NCI-H1417 treated with DMSO at 0.1 percent for 48 hours (cell line): ENCODE results near the gene TERF2IP.

Experiments used
- DNase-seq: peaks from one replicate; lab custom pipeline; 2025; lab: John Stamatoyannopoulos, UW

TERF2IP gene, protein sequence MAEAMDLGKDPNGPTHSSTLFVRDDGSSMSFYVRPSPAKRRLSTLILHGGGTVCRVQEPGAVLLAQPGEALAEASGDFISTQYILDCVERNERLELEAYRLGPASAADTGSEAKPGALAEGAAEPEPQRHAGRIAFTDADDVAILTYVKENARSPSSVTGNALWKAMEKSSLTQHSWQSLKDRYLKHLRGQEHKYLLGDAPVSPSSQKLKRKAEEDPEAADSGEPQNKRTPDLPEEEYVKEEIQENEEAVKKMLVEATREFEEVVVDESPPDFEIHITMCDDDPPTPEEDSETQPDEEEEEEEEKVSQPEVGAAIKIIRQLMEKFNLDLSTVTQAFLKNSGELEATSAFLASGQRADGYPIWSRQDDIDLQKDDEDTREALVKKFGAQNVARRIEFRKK

GRCh38 chr16:75647492-75648264 is at the start of gene TERF2IP, which contains the start of gene KARS1:
Gene TERF2IP (plus strand): TSS chr16:75647773. CDS start chr16:75647883, 110 bp downstream.
Gene KARS1 (minus strand): TSS chr16:75647665. CDS start chr16:75647639, 26 bp downstream.
- DNase-seq, result peak; percentile 73

- DNase-seq, result no peak
Measured at GRCh38 chr16:75599452-75600277, 47.9 kb upstream of the TERF2IP start.

DNA sequence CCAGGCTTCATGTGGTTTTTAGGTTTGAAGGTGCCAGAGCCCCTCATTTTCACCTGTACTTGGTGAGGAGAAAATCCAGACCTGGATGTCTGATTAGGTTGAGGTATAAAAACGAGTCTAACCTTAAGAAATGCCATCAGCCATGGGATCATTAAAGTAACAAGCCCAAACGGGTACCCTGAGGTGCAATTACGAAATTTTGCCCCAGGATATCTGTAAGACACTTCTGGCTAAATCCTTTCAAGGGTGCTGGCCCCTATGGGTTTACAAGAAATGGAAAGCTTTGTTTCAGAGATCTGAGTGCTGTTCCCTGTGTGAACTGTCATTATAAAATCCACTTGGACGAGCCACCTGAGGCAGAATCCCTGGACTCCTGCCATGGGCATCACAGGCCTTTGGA is 44.3 kb upstream of the TERF2IP start:
- DNase-seq, result no peak

- no peak for DNase-seq
Measured at GRCh38 chr16:75606507-75606906, 41.1 kb upstream of the TERF2IP start.

- DNase-seq, result no peak
Measured at GRCh38 chr16:75614066-75614897, 33.3 kb upstream of the TERF2IP start.

- no peak for DNase-seq
Measured at GRCh38 chr16:75615619-75616018, 32.0 kb upstream of the TERF2IP start.

- DNase-seq, result no peak
Measured at GRCh38 chr16:75616521-75617010, 31.0 kb upstream of the TERF2IP start.

GRCh38 chr16:75617121-75617520 is 30.5 kb upstream of the TERF2IP start:
- no peak for DNase-seq

- no peak for DNase-seq
Measured at GRCh38 chr16:75618780-75619179, 28.8 kb upstream of the TERF2IP start.

DNA sequence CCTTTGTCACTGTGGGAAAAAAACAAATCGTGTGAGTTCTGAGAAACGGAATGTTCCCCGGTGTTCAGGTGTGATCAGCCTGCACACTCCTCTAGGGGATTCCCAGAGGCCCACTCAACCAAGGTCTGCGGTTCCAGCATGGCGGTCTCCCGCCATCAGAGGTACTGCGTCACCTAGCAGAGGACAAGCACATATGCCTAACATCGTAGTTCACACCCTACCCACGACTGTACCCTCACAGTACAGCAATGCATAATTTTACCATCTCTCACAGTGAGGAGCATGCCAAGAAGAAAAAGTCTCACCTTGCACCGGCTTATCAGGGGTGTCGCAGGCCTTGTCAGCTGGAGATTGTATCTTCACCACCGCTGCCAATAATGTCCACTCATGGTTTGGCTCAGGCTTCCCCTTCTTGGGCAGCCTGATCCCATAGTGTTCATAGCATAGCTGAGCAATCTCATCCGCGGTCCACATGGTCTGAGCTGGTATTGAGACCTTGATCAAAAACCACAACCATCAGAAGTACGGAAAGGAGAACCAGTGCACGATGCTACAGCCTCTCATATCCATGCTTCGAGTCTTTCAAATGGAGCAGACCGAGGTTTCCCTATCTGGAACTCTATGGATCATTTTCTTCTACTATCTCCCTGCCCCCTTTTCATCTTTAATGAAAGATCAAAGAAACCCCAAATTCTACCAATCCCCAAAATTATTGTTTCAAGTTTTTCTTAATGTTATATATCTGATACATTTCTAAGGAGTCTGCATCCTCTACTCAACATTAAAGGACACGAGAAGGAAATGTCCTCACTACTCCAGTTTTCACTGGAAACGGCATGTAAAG is 27.0 kb upstream of the TERF2IP start:
- DNase-seq, result no peak

- no peak for DNase-seq
Measured at GRCh38 chr16:75621170-75621477, 26.4 kb upstream of the TERF2IP start.

- DNase-seq, result peak; percentile 35
Measured at GRCh38 chr16:75622761-75623605, 24.6 kb upstream of the TERF2IP start, which contains the start of gene ADAT1. Gene ADAT1 (minus strand): TSS chr16:75623281. CDS start chr16:75620799, 2,482 bp downstream.

DNA sequence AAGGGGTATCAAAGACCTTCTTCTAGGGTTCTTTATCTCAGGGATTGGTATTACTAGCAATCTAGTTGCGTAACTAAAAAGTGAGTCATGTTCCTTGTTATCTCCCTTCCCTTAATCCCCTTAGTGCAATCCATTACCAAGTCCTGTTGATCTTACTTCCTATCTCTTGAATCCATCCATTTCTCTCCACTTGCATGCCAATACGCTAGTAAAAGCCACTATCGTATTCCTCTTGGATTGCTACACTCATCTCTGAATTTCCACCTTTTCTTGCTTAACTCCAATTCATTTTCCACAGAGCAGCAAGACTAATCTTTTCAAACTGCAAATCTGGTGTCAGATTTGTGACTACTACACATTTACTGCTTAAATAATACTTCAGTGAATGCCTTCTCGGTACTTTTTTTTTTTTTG is 22.6 kb upstream of the TERF2IP start:
- no peak for DNase-seq

DNA sequence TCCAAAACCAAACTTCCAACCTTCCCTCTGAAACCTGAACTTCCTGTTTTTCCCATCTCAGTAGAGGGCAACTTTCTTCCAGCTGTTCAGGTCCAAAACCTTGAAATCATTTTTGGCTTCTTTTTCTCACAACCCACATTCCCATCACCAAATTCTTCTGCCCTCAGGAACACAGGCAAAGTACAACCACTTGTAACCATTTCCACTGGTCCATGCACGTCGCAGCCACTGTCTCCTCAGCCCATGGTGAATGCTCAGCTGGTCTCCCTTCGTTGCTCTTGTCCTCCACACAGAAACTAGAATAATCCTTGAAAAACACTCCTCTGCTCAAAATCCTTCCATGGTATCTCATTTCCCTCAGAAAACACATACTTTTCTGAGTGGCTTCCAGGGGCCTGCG is 20.8 kb upstream of the TERF2IP start:
- DNase-seq, result no peak

DNA sequence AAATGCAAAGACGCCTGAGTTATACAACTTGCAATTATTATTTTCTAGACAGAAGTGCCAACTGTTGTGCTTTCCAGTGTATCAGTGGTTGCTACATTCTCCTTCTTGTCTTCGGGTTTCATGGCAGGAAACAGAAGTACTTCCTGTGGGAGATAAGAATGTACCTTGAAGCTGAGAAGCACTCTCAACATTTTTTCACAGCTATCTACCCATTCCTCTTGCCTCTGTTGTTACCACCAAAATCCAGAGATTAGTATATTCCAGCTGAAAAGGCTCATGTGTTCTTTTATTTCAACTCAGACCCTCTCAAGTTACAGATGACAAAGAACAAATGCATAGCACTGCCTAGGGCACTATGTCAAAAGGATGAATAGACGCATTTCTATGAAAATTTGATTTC is 19.7 kb upstream of the TERF2IP start:
- no peak for DNase-seq

DNA sequence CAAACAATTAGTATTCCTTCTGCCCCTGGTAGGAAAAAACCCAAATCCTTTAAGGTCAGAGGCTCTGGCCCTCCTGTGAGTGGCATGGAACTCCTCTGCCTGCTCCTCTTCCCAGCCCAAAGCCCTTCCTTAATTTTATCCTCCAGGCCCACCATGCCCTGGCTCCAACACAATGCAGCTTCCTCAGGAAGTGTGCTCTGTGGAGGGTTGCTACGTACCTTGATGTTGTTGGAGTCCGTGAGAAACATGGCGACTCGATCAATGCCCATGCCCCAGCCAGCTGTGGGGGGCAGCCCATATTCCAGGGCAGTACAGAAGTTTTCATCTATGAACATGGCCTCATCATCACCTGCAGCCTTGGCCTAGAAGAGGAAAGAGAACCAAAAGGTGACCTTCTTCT is 19.2 kb upstream of the TERF2IP start:
- no peak for DNase-seq

GRCh38 chr16:75629132-75629531 is 18.4 kb upstream of the TERF2IP start:
- no peak for DNase-seq

DNA sequence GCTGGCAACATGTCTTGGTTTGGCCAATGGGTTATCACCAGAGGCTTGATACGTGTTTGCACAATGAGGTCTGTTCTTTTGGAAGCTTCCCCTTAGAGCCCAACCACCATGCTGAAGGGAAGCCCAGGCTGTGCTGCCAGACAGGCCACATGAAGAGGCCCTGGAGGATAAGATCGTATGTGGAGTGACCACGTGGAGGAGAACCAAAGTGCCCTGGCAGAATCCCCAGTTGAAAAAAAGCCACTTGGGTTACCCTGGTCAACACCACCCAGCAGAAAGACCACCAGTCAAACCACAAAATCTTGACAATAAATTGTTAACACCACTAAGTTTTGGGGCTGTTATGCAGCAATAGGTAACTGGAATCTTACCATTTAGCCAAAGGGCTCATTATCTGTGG is 17.5 kb upstream of the TERF2IP start:
- DNase-seq, result no peak

DNA sequence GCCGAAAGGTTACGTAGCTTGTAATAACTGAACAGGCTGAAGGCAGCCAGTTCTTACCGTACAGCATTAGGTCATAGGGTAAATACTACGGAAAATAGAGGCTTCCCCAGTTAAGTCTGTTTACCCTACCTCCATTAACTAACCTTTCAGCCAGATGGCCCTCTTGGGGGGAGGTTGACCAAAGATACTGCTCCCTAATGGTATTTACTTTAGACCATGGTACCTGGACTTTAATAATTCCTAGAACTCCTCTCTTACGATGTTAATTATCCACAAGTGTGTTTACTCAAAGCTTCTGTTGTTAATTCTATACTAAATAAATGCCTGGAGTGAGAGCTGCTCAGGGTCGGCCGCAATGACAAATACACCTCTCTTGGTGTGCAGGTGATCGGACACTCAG is 14.7 kb upstream of the TERF2IP start:
- DNase-seq, result peak; percentile 50
